ENCODE data around the gene TMIGD1. TPM values are rescaled to one million over a fixed set of nuclear protein-coding genes. Genes with fewer than 3 reads are reported as not detected.

The TMIGD1 gene
- total and polyA plus RNA-seq, 8 donors = not detected

DNA sequence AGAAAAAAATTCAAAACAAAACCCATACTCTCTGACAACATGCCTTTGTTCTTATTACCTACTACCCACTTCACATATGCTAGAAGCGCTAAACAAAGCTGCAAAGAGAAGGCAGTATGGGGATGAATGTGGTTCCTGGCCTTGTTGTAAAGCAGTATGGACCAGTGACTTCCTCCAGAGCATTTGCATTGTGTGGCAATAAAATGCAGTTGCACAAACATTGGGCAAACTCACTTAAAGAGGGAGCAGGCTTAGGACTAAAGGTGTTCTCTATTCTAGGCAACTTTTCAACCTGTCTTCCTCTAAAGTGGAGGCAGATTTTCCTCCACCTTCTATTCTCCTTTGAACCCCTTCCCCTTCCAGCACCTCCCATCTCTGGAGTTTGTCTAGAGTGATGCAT lies 17.1 kb downstream of the TMIGD1 start:
- TF ChIP-seq CTCF (IDR thresholded peaks at IDR 0.05) = no peak
- ATAC-seq (no peak), DNase-seq (no peak)

GRCh38 chr17:30315106-30315505 lies 18.8 kb downstream of the TMIGD1 start:
- Histone ChIP-seq H3K9me3 (no peaks in the 10 kb centered on the region), H3K4me3 (no peak overlapping the region), H3K36me3 (no peaks in the 10 kb centered on the region), H3K4me1 (peaks cover 0 to 4% of the 10 kb centered on the region in 2 donors), H3K27me3 (no peaks in the 10 kb centered on the region), H3K27ac (no peak overlapping the region)
- intact Hi-C loops (cut with DNase I) = no loop called here
- DNase-seq (no peak), ATAC-seq (no peak)
- TF ChIP-seq CTCF (IDR thresholded peaks at IDR 0.05) = no peak

More for the DNA sequence above, 17.1 kb downstream of the TMIGD1 start:
- Histone ChIP-seq H3K27me3 (no peaks in the 10 kb centered on the region), H3K4me1 (peaks cover 0 to 4% of the 10 kb centered on the region in 2 donors), H3K4me3 (no peak overlapping the region), H3K9me3 (no peaks in the 10 kb centered on the region), H3K36me3 (no peaks in the 10 kb centered on the region), H3K27ac (no peak overlapping the region)
- intact Hi-C loops (cut with DNase I) = no loop called here

DNA sequence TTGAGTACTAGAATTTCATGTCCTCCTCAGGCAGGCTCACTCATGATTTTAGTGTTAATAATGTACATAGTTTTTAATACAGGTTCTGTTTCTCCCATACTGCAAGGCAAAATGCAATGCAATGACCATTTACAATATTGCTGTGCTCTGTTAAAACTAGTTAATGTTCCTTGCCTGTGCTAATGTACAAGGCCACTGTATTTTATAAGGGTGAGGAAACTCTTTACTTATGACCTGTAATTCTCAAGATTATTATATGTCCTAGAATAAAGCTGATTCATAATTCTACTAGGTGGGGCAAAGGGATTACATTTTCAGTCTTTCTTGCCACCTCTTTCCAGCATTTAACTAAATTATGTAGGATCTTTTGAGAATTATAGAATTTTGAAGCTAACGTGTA lies 19.4 kb downstream of the TMIGD1 start:
- ATAC-seq (no peak), DNase-seq (no peak)
- H3K27me3 ChIP-seq = no peaks in the 10 kb centered on the region
- no peaks in the 10 kb centered on the region for H3K36me3 ChIP-seq
- H3K4me1 ChIP-seq = peaks cover 0 to 4% of the 10 kb centered on the region in 2 donors
- no peaks in the 10 kb centered on the region for H3K9me3 ChIP-seq
- intact Hi-C loops (cut with DNase I) = no loop called here
- H3K4me3 ChIP-seq = no peak overlapping the region
- no peak overlapping the region for H3K27ac ChIP-seq
- TF ChIP-seq CTCF (IDR thresholded peaks at IDR 0.05) = no peak

- Histone ChIP-seq H3K36me3 (no peaks in the 10 kb centered on the region), H3K27me3 (no peaks in the 10 kb centered on the region), H3K4me1 (peaks cover 0 to 4% of the 10 kb centered on the region in 2 donors), H3K9me3 (no peaks in the 10 kb centered on the region), H3K27ac (no peak overlapping the region), H3K4me3 (no peak overlapping the region)
- ATAC-seq (no peak), DNase-seq (no peak)
- TF ChIP-seq CTCF (IDR thresholded peaks at IDR 0.05) = no peak
- intact Hi-C loops (cut with DNase I) = no loop called here
Observed at GRCh38 chr17:30312226-30312625, 21.6 kb downstream of the TMIGD1 start.

DNA sequence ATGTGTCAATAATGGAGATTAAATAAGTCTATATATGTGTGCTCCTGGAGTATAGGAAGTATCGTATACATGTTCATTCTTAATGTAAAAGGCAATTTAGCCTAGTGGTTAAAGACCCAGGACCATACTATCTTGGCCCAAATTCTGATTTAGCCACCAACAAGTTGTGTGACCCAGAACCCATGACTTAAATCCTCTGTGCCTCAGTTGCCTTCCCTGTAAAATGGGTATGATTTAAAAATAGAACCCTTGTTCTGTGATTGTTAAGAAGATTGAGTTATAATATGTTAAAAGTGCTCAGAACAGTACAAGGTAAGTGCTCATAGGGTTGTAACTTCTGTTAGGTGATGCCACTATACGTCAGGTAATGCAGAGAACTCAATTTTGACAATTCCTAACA lies 23.3 kb downstream of the TMIGD1 start:
- H3K27ac ChIP-seq = no peak overlapping the region
- DNase-seq (no peak), ATAC-seq (no peak)
- intact Hi-C loops (cut with DNase I) = no loop called here
- H3K4me3 ChIP-seq = no peak overlapping the region
- no peaks in the 10 kb centered on the region for H3K9me3 ChIP-seq
- H3K4me1 ChIP-seq = no peaks in the 10 kb centered on the region
- H3K27me3 ChIP-seq = no peaks in the 10 kb centered on the region
- H3K36me3 ChIP-seq = no peaks in the 10 kb centered on the region
- TF ChIP-seq CTCF (IDR thresholded peaks at IDR 0.05) = no peak

Data from left lung (tissue), 10 donors.